NCI-H69 (cell line): Measurements from ENCODE around the gene TMA16.
"Not testable (repeated sequence)": the region's sequence is repeated elsewhere in the genome, so short reads cannot be mapped to it uniquely, and the experiment has no call there.

Source experiments
- DNase-seq: peaks from one replicate; lab custom pipeline; 2025; lab: John Stamatoyannopoulos, UW

TMA16 gene

GRCh38 chr4:163494360-163495241, at the start of gene TMA16:
TSS of gene TMA16 (plus strand) at chr4:163494690. CDS start at chr4:163494802, 112 bp downstream.
- peak; percentile 92 for DNase-seq

- DNase-seq, result not testable (repeated sequence)
These were observed 47.5 kb upstream of the TMA16 start for GRCh38 chr4:163447023-163447422.

GRCh38 chr4:163447481-163447880, 47.0 kb upstream of the TMA16 start:
- DNase-seq, result no peak

- no peak for DNase-seq
These were observed 45.8 kb upstream of the TMA16 start for GRCh38 chr4:163448540-163449203.

GRCh38 chr4:163462556-163462955, 31.9 kb upstream of the TMA16 start:
- DNase-seq, result no peak

GRCh38 chr4:163467082-163467770, 27.3 kb upstream of the TMA16 start:
- no peak for DNase-seq

- DNase-seq, result no peak
These were observed 24.1 kb upstream of the TMA16 start for GRCh38 chr4:163470391-163470790.

GRCh38 chr4:163473130-163473529, 21.4 kb upstream of the TMA16 start:
- DNase-seq, result no peak

- DNase-seq, result no peak
These were observed 20.9 kb upstream of the TMA16 start, which contains the start of gene TKTL2 for GRCh38 chr4:163473576-163473975. TSS of gene TKTL2 (minus strand) at chr4:163473754. CDS start at chr4:163473734, 20 bp downstream.

- DNase-seq, result no peak
These were observed 20.5 kb upstream of the TMA16 start for GRCh38 chr4:163474027-163474426.

GRCh38 chr4:163476761-163477438, 17.6 kb upstream of the TMA16 start:
- no peak for DNase-seq

GRCh38 chr4:163482190-163482589, 12.3 kb upstream of the TMA16 start:
- no peak for DNase-seq

GRCh38 chr4:163484906-163485305, 9.6 kb upstream of the TMA16 start:
- peak; percentile 55 for DNase-seq

- no peak for DNase-seq
These were observed 8.9 kb upstream of the TMA16 start for GRCh38 chr4:163485589-163485988.

- no peak for DNase-seq
These were observed 8.2 kb upstream of the TMA16 start for GRCh38 chr4:163486321-163486720.

- no peak for DNase-seq
These were observed 4.6 kb upstream of the TMA16 start for GRCh38 chr4:163489929-163490328.

- DNase-seq, result peak; percentile 32
These were observed 1.5 kb upstream of the TMA16 start for GRCh38 chr4:163492951-163493504.

GRCh38 chr4:163493643-163494359, 689 bp upstream of the TMA16 start:
- peak; percentile 1 for DNase-seq

- DNase-seq, result peak; percentile 20
These were observed 1.4 kb downstream of the TMA16 start for GRCh38 chr4:163495900-163496299.

- DNase-seq, result no peak
These were observed 6.1 kb downstream of the TMA16 start for GRCh38 chr4:163500586-163500985.

- no peak for DNase-seq
These were observed 10.9 kb downstream of the TMA16 start for GRCh38 chr4:163505374-163505773.
